Stimulated activated CD8-positive, alpha-beta memory T cell treated with anti-CD3 and anti-CD28 coated beads, Interleukin-12 subunit alpha, Interleukin-12 subunit beta, amount 100 ng/mL, for 24 hours (primary cell): ENCODE results near the gene ARHGEF25.
"Not testable (repeated sequence)": the region's sequence is repeated elsewhere in the genome, so short reads cannot be mapped to it uniquely, and the experiment has no call there.

ENCODE experiments used
- DNase-seq: peaks from one replicate; pipeline ENCODE4 v3.0.0-alpha.2; 2020; ENCODE audit errors: extremely low read depth

Gene ARHGEF25

GRCh38 chr12:57609101-57609780 is 2.0 kb upstream of the ARHGEF25 start:
- DNase-seq = no peak

GRCh38 chr12:57609781-57610553 is 1.3 kb upstream of the ARHGEF25 start:
- no peak for DNase-seq

GRCh38 chr12:57610554-57611107 is 604 bp upstream of the ARHGEF25 start:
- no peak for DNase-seq

GRCh38 chr12:57611827-57612710 is 834 bp downstream of the ARHGEF25 start:
- DNase-seq = no peak

GRCh38 chr12:57612711-57613426 is 1.6 kb downstream of the ARHGEF25 start:
- no peak for DNase-seq

GRCh38 chr12:57613427-57614109 is 2.3 kb downstream of the ARHGEF25 start:
- DNase-seq = no peak

- DNase-seq = no peak
These were observed 3.1 kb downstream of the ARHGEF25 start for GRCh38 chr12:57614178-57614947.

- DNase-seq = no peak
These were observed 3.8 kb downstream of the ARHGEF25 start for GRCh38 chr12:57614948-57615500.

GRCh38 chr12:57615637-57616036 is 4.4 kb downstream of the ARHGEF25 start:
- DNase-seq = no peak

GRCh38 chr12:57616383-57617101 is 5.3 kb downstream of the ARHGEF25 start:
- no peak for DNase-seq

- DNase-seq = no peak
These were observed 6.7 kb downstream of the ARHGEF25 start for GRCh38 chr12:57617942-57618341.

- not testable (repeated sequence) for DNase-seq
These were observed 7.2 kb downstream of the ARHGEF25 start for GRCh38 chr12:57618431-57618830.

- no peak for DNase-seq
These were observed 7.8 kb downstream of the ARHGEF25 start for GRCh38 chr12:57618966-57619433.

- DNase-seq = no peak
These were observed 8.4 kb downstream of the ARHGEF25 start for GRCh38 chr12:57619434-57620244.

- no peak for DNase-seq
These were observed 9.2 kb downstream of the ARHGEF25 start for GRCh38 chr12:57620245-57620935.

- no peak for DNase-seq
These were observed 9.8 kb downstream of the ARHGEF25 start for GRCh38 chr12:57620936-57621496.
